Mesenteric fat pad (tissue), 1 donor: ENCODE measurements around the gene CHRM5. TPM values are rescaled to one million over a fixed set of nuclear protein-coding genes. Genes with fewer than 3 reads are reported as not detected.
A peak's percentile ranks its signal among the peaks of the same experiment; 100 is the strongest.

Experiments
- DNase-seq: peaks from one replicate; pipeline ENCODE4 v3.0.0-alpha.2; 2020; ENCODE audit warnings: low spot score
- total RNA-seq: library from RNA; stranded (reverse); fragmentation: NEBNext Ultra II Directional; extraction: Animal tissue kit (Norgen Biotek cat#: 25700); gene quantifications from one replicate; pipeline ENCODE4 v1.2.1, GENCODE V29; 2021
- donor health status: DM: yes; HTN: yes; CAD: no.

Gene CHRM5
- total RNA-seq, 1 donor from 2014 or later: not detected

GRCh38 chr15:34085746-34086145 lies 117.4 kb downstream of the CHRM5 start:
- no peak for DNase-seq

GRCh38 chr15:34099914-34100313 lies 131.6 kb downstream of the CHRM5 start:
- DNase-seq: no peak

- peak; percentile 100 for DNase-seq
Observed at GRCh38 chr15:34101366-34102174, 133.3 kb downstream of the CHRM5 start, which contains the start of the genes EMC7 and PGBD4. EMC7 (minus strand) TSS chr15:34101862; CDS start chr15:34101839, 23 bp downstream. PGBD4 (plus strand) TSS chr15:34102083; CDS start chr15:34102532, 449 bp downstream.

GRCh38 chr15:34102175-34102925 lies 134.1 kb downstream of the CHRM5 start:
- no peak for DNase-seq

GRCh38 chr15:34106423-34106822 lies 138.1 kb downstream of the CHRM5 start:
- no peak for DNase-seq

GRCh38 chr15:34107315-34107714 lies 139.0 kb downstream of the CHRM5 start:
- DNase-seq: no peak

GRCh38 chr15:34109797-34110663 lies 141.7 kb downstream of the CHRM5 start:
- DNase-seq: no peak

- DNase-seq: no peak
Observed at GRCh38 chr15:34111488-34111887, 143.2 kb downstream of the CHRM5 start.

- DNase-seq: no peak
Observed at GRCh38 chr15:34114215-34114614, 145.9 kb downstream of the CHRM5 start.

- DNase-seq: no peak
Observed at GRCh38 chr15:34114739-34115138, 146.4 kb downstream of the CHRM5 start.

- no peak for DNase-seq
Observed at GRCh38 chr15:34116620-34117019, 148.3 kb downstream of the CHRM5 start.

Other genes with a start within 250 kb of the CHRM5 start
- gene AVEN, start 70.7 kb downstream of the CHRM5 start, total RNA-seq: 21.2 TPM
- gene EMC7, start 133.4 kb downstream of the CHRM5 start, total RNA-seq: 69.0 TPM
- 0.96 TPM for gene PGBD4, start 133.6 kb downstream of the CHRM5 start, total RNA-seq
- gene KATNBL1, start 241.6 kb downstream of the CHRM5 start, total RNA-seq: 48.5 TPM